H1 (cell line): ENCODE data around the gene SLC22A23.

ENCODE experiments used
- BRCA1 ChIP-seq: IDR thresholded peaks from 2 replicates; pipeline ENCODE4 v1.6.1; 2012; ENCODE audit warnings: low read depth, low read length, improper control_type of control experiment
- CBX5 ChIP-seq: fragments of 300-800, 300-1000 bp; sonication (generic); IDR thresholded peaks from 2 replicates; pipeline ENCODE4 v1.7.1; 2016; ENCODE audit warnings: antibody characterized with exemption, low read length, low read depth
- CBX8 ChIP-seq: fragments of 300-800, 300-1000 bp; sonication (generic); IDR thresholded peaks from 2 replicates; pipeline ENCODE4 v1.7.1; 2016; ENCODE audit warnings: low read depth, low read length, borderline replicate concordance
- CEBPB ChIP-seq: IDR thresholded peaks from 2 replicates; pipeline ENCODE4 v1.6.1; 2012; ENCODE audit warnings: low read depth, low read length
- CHD1 ChIP-seq: IDR thresholded peaks from 2 replicates; pipeline ENCODE4 v1.6.1; 2012; ENCODE audit warnings: low read depth, low read length, improper control_type of control experiment
- CTCF ChIP-seq, 3 experiments: IDR thresholded peaks; 1 replicate in 2 of 3; 2 replicates in 1 of 3; pipeline versions ENCODE4 v1.5.1 to v1.6.1; 2011; ENCODE audit warnings: low read length in 3 of 3, mild to moderate bottlenecking in 3 of 3, inconsistent platforms in 2 of 3, low read depth in 1 of 3, moderate library complexity in 1 of 3; ENCODE audit not compliant: insufficient read depth in 1 of 3; ENCODE audit errors: control extremely low read depth in 1 of 3
- JUND ChIP-seq: IDR thresholded peaks from 2 replicates; pipeline ENCODE4 v1.6.1; 2011; ENCODE audit warnings: mild to moderate bottlenecking, improper control_type of control experiment, low read length
- MAX ChIP-seq: IDR thresholded peaks from 2 replicates; pipeline ENCODE4 v1.6.1; 2012; ENCODE audit warnings: inconsistent platforms

- TF ChIP-seq CHD1 (no peak), CTCF (IDR thresholded peaks at IDR 0.05; ENCODE audit: control extremely low read depth in 1 of 3, insufficient read depth in 1 of 3, low read depth in 1 of 3, low read length in 3 of 3) (no peak), JUND (no peak), BRCA1 (no peak), CBX8 (no peak), MAX (no peak), CBX5 (no peak), CEBPB (no peak)
Measured at GRCh38 chr6:3286641-3287171, 170.1 kb downstream of the SLC22A23 start.
